Activated T-helper 1 cell treated with anti-CD3 and anti-CD28 coated beads, Interleukin-2, amount 50 U/mL, for 16 hours (primary cell): ENCODE measurements around the gene TTI1.
A peak's percentile ranks its signal among the peaks of the same experiment; 100 is the strongest.

Experiments used
- DNase-seq, 2 donors: peaks; one replicate each; pipeline ENCODE4 v3.0.0-alpha.2; 2020; ENCODE audit warnings: low read depth in 1 of 2, low spot score in 1 of 2

TTI1 gene

GRCh38 chr20:38055294-38055693, 22.0 kb upstream of the TTI1 start:
- DNase-seq: no peak

- no peak for DNase-seq
Measured at GRCh38 chr20:38054647-38055046, 21.4 kb upstream of the TTI1 start.

GRCh38 chr20:38052870-38053269, 19.6 kb upstream of the TTI1 start:
- DNase-seq: no peak

- no peak for DNase-seq
Measured at GRCh38 chr20:38050686-38051085, 17.4 kb upstream of the TTI1 start.

- no peak for DNase-seq
Measured at GRCh38 chr20:38049800-38050199, 16.5 kb upstream of the TTI1 start.

- DNase-seq: no peak
Measured at GRCh38 chr20:38046572-38046971, 13.3 kb upstream of the TTI1 start.

GRCh38 chr20:38044685-38045084, 11.4 kb upstream of the TTI1 start:
- no peak for DNase-seq

GRCh38 chr20:38043512-38044300, 10.4 kb upstream of the TTI1 start:
- DNase-seq: no peak

GRCh38 chr20:38040276-38040675, 7.0 kb upstream of the TTI1 start:
- no peak for DNase-seq

GRCh38 chr20:38036366-38036765, 3.1 kb upstream of the TTI1 start:
- no peak for DNase-seq

GRCh38 chr20:38034961-38035360, 1.7 kb upstream of the TTI1 start:
- DNase-seq: no peak

GRCh38 chr20:38034108-38034649, 923 bp upstream of the TTI1 start:
- no peak for DNase-seq

- peak in 1 of 2 donors; percentile 19 for DNase-seq
Measured at GRCh38 chr20:38032585-38033329, 499 bp downstream of the TTI1 start.

- no peak for DNase-seq
Measured at GRCh38 chr20:38031957-38032356, 1.3 kb downstream of the TTI1 start.

GRCh38 chr20:38029453-38029852, 3.8 kb downstream of the TTI1 start:
- DNase-seq: no peak

- no peak for DNase-seq
Measured at GRCh38 chr20:38024496-38024895, 8.8 kb downstream of the TTI1 start.

GRCh38 chr20:38023181-38024001, 9.9 kb downstream of the TTI1 start:
- no peak for DNase-seq

GRCh38 chr20:38021087-38021772, 12.0 kb downstream of the TTI1 start:
- DNase-seq: no peak

- no peak for DNase-seq
Measured at GRCh38 chr20:38018385-38018784, 14.9 kb downstream of the TTI1 start.

- no peak for DNase-seq
Measured at GRCh38 chr20:38017959-38018358, 15.3 kb downstream of the TTI1 start.

- DNase-seq: no peak
Measured at GRCh38 chr20:38013887-38014286, 19.4 kb downstream of the TTI1 start.
